ENCODE measurements around the gene SLC2A4. TPM values are rescaled to one million over a fixed set of nuclear protein-coding genes. Genes with fewer than 3 reads are reported as not detected.

Gene SLC2A4
- total RNA-seq, 5 donors from 2014 or later (not counting 1 experiment from before 2014, with no cell fraction given), result 0.06 TPM; not detected in 4

GRCh38 chr17:7280519-7281073, 922 bp upstream of the SLC2A4 start:
- ATAC-seq (replicated peaks in 1 of 4), result peak; percentile 85 to 90 (median 86)
- H3K27ac Mint-ChIP-seq, result no peak overlapping the region
- H3K27me3 ChIP-seq (replicated peaks in 1 of 2; ENCODE audit: control insufficient read depth in 2 of 2, extremely low read depth in 1 of 2, insufficient read depth in 2 of 2, low read length in 1 of 2), result peaks cover 0 to 51% of the 10 kb centered on the region in 2 experiments

DNA sequence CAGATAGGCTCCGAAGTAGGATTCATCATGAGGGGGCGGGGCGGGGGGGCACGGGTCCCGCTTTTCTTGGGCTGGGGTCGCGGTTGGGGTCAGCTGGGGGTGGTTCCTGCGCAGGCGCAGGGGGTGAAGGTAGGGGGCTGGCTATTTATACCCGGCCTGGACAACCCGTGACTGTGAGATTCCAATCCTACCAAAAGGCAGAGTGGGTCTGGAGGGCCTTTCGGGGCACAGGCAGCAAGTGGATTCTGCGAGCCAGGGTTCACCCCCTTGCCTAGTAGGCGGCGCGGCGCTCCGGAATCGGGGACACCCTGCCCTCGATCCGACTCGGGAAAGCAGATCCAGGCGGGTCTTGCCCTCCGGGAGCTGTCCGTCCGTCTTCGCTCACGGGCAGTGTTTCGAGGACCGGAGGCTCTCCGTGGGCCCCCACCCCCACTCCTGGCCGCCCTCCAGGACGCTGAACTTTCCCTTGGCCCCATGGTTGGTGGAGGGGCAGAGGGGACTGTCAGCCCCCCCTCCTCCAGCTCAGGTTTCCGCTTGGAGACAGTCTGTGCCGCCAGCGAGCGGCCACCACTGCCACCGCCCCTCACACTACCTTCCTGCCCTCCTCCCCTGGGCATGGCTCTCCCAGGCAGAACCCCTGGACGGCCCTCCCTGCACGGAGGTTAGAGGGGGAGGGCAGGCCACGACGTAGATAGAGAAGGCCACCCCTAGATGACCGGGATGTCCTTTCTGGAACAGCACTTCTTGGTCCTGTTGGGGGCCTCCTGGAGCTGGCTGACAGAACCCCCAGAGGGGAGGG, 634 bp downstream of the SLC2A4 start:
- H3K36me3 ChIP-seq (ENCODE audit: control insufficient read depth in 2 of 2, extremely low read depth in 1 of 2, insufficient read depth in 1 of 2, low read length in 1 of 2), result no peaks in the 10 kb centered on the region
- H3K4me3 ChIP-seq (ENCODE audit: control insufficient read depth in 1 of 2, extremely low read depth in 1 of 2, low read length in 1 of 2), result peak overlapping the region; percentile 42 to 67
- 10% methylated on average over 15 of the region's 43 CpGs for WGBS (ENCODE audit: insufficient coverage)
- H3K27me3 ChIP-seq (replicated peaks in 1 of 2; ENCODE audit: control insufficient read depth in 2 of 2, extremely low read depth in 1 of 2, insufficient read depth in 2 of 2, low read length in 1 of 2), result peaks cover 0 to 64% of the 10 kb centered on the region in 2 experiments
- no peaks in the 10 kb centered on the region for H3K9me3 ChIP-seq
- ATAC-seq (replicated peaks in 1 of 4), result no peak
- no peaks in the 10 kb centered on the region for H3K36me3 Mint-ChIP-seq
- DNase-seq, result peak in 1 of 35 experiments; percentile 23
- H3K27ac Mint-ChIP-seq, result no peak overlapping the region
- H3K4me3 Mint-ChIP-seq, result peak overlapping the region; percentile 65 to 77 (median 65)
- ChIA-PET CTCF (interaction anchor here (0.5 to 1.3 kb wide), 6 partner anchors 22 to 406 kb away, joined by 3 to 8 read pairs (median 4); partner anchors contain the start of gene WRAP53 (in 1 of the 2)), POLR2A (interaction anchor here in 1 of 2 donors (0.5 to 0.6 kb wide), 2 partner anchors 30 to 279 kb away, joined by 3 to 6 read pairs; no protein-coding TSS in a partner anchor)
- no peak overlapping the region for H3K27ac ChIP-seq (ENCODE audit: low read length)
- H3K4me1 ChIP-seq (ENCODE audit: control insufficient read depth in 1 of 2, extremely low read depth in 1 of 2, insufficient read depth in 2 of 2, low read length in 2 of 2), result peaks cover 6 to 26% of the 10 kb centered on the region in 2 experiments
- peaks cover 12 to 41% of the 10 kb centered on the region in 2 donors for H3K27me3 Mint-ChIP-seq
- H3K9me3 Mint-ChIP-seq, result no peaks in the 10 kb centered on the region
- H3K4me1 Mint-ChIP-seq, result peaks cover 16 to 34% (median 26%) of the 10 kb centered on the region in 3 donors

More at GRCh38 chr17:7280519-7281073, 922 bp upstream of the SLC2A4 start:
- no peak overlapping the region for H3K27ac ChIP-seq (ENCODE audit: low read length)
- H3K4me3 ChIP-seq (ENCODE audit: control insufficient read depth in 1 of 2, extremely low read depth in 1 of 2, low read length in 1 of 2), result peak overlapping the region; percentile 42 to 67
- CTCF ChIA-PET, result interaction anchor here (0.6 to 1.3 kb wide), 4 partner anchors 16 to 168 kb away, joined by 3 to 8 read pairs (median 3); partner anchors contain the start of gene ACAP1 (in 1 of the 2)
- no peaks in the 10 kb centered on the region for H3K36me3 ChIP-seq (ENCODE audit: control insufficient read depth in 2 of 2, extremely low read depth in 1 of 2, insufficient read depth in 1 of 2, low read length in 1 of 2)
- H3K4me1 ChIP-seq (ENCODE audit: control insufficient read depth in 1 of 2, extremely low read depth in 1 of 2, insufficient read depth in 2 of 2, low read length in 2 of 2), result peaks cover 6 to 26% of the 10 kb centered on the region in 2 experiments
- DNase-seq, result peak; percentile 68 to 88 (median 82)
- POLR2A ChIA-PET, result interaction anchor here in 1 of 2 donors (0.6 kb wide), 1 partner anchor 25 kb away, joined by 4 read pairs; no protein-coding TSS in a partner anchor
- no peaks in the 10 kb centered on the region for H3K9me3 ChIP-seq
- peak overlapping the region; percentile 70 to 77 (median 75) for H3K4me3 Mint-ChIP-seq
- H3K36me3 Mint-ChIP-seq, result no peaks in the 10 kb centered on the region
- peaks cover 16 to 34% (median 26%) of the 10 kb centered on the region in 3 donors for H3K4me1 Mint-ChIP-seq
- WGBS (ENCODE audit: insufficient coverage), result 1% methylated on average over 27 of the region's 29 CpGs
- peaks cover 12 to 37% of the 10 kb centered on the region in 2 donors for H3K27me3 Mint-ChIP-seq
- no peaks in the 10 kb centered on the region for H3K9me3 Mint-ChIP-seq

- no peak for DNase-seq
- no peak overlapping the region for H3K4me3 ChIP-seq (ENCODE audit: control insufficient read depth in 1 of 2, extremely low read depth in 1 of 2, low read length in 1 of 2)
- Mint-ChIP-seq H3K36me3 (no peaks in the 10 kb centered on the region), H3K4me3 (peak overlapping the region in 2 of 3 donors; percentile 21 to 77), H3K4me1 (peaks cover 16 to 34% (median 26%) of the 10 kb centered on the region in 3 donors), H3K27me3 (peaks cover 12 to 41% of the 10 kb centered on the region in 2 donors), H3K9me3 (no peaks in the 10 kb centered on the region), H3K27ac (no peak overlapping the region)
- ChIA-PET CTCF (interaction anchor here (0.5 to 0.8 kb wide), 2 partner anchors 68 to 239 kb away, joined by 3 to 4 read pairs; no protein-coding TSS in a partner anchor), POLR2A (no interaction called here)
- H3K27me3 ChIP-seq (replicated peaks in 1 of 2; ENCODE audit: control insufficient read depth in 2 of 2, extremely low read depth in 1 of 2, insufficient read depth in 2 of 2, low read length in 1 of 2), result peaks cover 0 to 70% of the 10 kb centered on the region in 2 experiments
- H3K4me1 ChIP-seq (ENCODE audit: control insufficient read depth in 1 of 2, extremely low read depth in 1 of 2, insufficient read depth in 2 of 2, low read length in 2 of 2), result peaks cover 6 to 26% of the 10 kb centered on the region in 2 experiments
- WGBS (ENCODE audit: insufficient coverage), result 81% methylated on average over 5 of the region's 6 CpGs
- no peaks in the 10 kb centered on the region for H3K36me3 ChIP-seq (ENCODE audit: control insufficient read depth in 2 of 2, extremely low read depth in 1 of 2, insufficient read depth in 1 of 2, low read length in 1 of 2)
- H3K9me3 ChIP-seq, result no peaks in the 10 kb centered on the region
- ATAC-seq (replicated peaks in 1 of 4), result no peak
- no peak overlapping the region for H3K27ac ChIP-seq (ENCODE audit: low read length)
Measured at GRCh38 chr17:7282752-7283321, 1.3 kb downstream of the SLC2A4 start.

GRCh38 chr17:7283471-7284216, 2.1 kb downstream of the SLC2A4 start:
- ChIA-PET CTCF (interaction anchor here in 1 of 2 donors (0.5 kb wide), 1 partner anchor 808 kb away, joined by 3 read pairs; no protein-coding TSS in a partner anchor), POLR2A (no interaction called here)
- Mint-ChIP-seq H3K27me3 (peaks cover 19 to 45% of the 10 kb centered on the region in 2 donors), H3K4me3 (peak overlapping the region in 1 of 3 donors; percentile 77), H3K9me3 (no peaks in the 10 kb centered on the region), H3K36me3 (no peaks in the 10 kb centered on the region), H3K4me1 (peaks cover 16 to 34% (median 26%) of the 10 kb centered on the region in 3 donors), H3K27ac (no peak overlapping the region)
- peaks cover 6 to 26% of the 10 kb centered on the region in 2 experiments for H3K4me1 ChIP-seq (ENCODE audit: control insufficient read depth in 1 of 2, extremely low read depth in 1 of 2, insufficient read depth in 2 of 2, low read length in 2 of 2)
- H3K4me3 ChIP-seq (ENCODE audit: control insufficient read depth in 1 of 2, extremely low read depth in 1 of 2, low read length in 1 of 2), result no peak overlapping the region
- 77% methylated on average over 4 of the region's 18 CpGs for WGBS (ENCODE audit: insufficient coverage)
- DNase-seq (no peak), ATAC-seq (replicated peaks in 1 of 4) (no peak)
- H3K27me3 ChIP-seq (replicated peaks in 1 of 2; ENCODE audit: control insufficient read depth in 2 of 2, extremely low read depth in 1 of 2, insufficient read depth in 2 of 2, low read length in 1 of 2), result peaks cover 0 to 74% of the 10 kb centered on the region in 2 experiments
- H3K27ac ChIP-seq (ENCODE audit: low read length), result no peak overlapping the region
- no peaks in the 10 kb centered on the region for H3K9me3 ChIP-seq
- no peaks in the 10 kb centered on the region for H3K36me3 ChIP-seq (ENCODE audit: control insufficient read depth in 2 of 2, extremely low read depth in 1 of 2, insufficient read depth in 1 of 2, low read length in 1 of 2)

DNA sequence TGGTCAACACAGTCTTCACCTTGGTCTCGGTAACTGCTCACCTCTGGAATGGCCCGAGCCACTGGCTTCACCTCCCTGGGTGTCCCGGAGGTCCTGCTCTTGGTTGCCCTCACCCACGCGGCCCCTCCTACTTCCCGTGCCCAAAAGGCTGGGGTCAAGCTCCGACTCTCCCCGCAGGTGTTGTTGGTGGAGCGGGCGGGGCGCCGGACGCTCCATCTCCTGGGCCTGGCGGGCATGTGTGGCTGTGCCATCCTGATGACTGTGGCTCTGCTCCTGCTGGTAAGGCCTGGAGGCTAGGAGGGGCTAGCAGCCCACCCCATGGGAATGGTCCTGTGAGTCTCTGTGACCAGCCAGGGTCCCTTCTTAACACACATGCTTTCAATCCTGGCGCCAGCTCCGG, 3.4 kb downstream of the SLC2A4 start:
- H3K4me3 ChIP-seq (ENCODE audit: control insufficient read depth in 1 of 2, extremely low read depth in 1 of 2, low read length in 1 of 2), result no peak overlapping the region
- peaks cover 16 to 32% (median 25%) of the 10 kb centered on the region in 3 donors for H3K4me1 Mint-ChIP-seq
- no peak overlapping the region for H3K4me3 Mint-ChIP-seq
- CTCF ChIA-PET, result interaction anchor here in 1 of 2 donors (1.1 kb wide), 1 partner anchor 13 kb away, joined by 7 read pairs; no protein-coding TSS in a partner anchor
- H3K36me3 ChIP-seq (ENCODE audit: control insufficient read depth in 2 of 2, extremely low read depth in 1 of 2, insufficient read depth in 1 of 2, low read length in 1 of 2), result no peaks in the 10 kb centered on the region
- peaks cover 6 to 26% of the 10 kb centered on the region in 2 experiments for H3K4me1 ChIP-seq (ENCODE audit: control insufficient read depth in 1 of 2, extremely low read depth in 1 of 2, insufficient read depth in 2 of 2, low read length in 2 of 2)
- H3K27me3 Mint-ChIP-seq, result peaks cover 19 to 48% of the 10 kb centered on the region in 2 donors
- H3K9me3 ChIP-seq, result no peaks in the 10 kb centered on the region
- no peaks in the 10 kb centered on the region for H3K36me3 Mint-ChIP-seq
- no peak overlapping the region for H3K27ac Mint-ChIP-seq
- no peak for DNase-seq
- POLR2A ChIA-PET, result no interaction called here
- H3K27ac ChIP-seq (ENCODE audit: low read length), result no peak overlapping the region
- no peak for ATAC-seq (replicated peaks in 1 of 4)
- H3K9me3 Mint-ChIP-seq, result no peaks in the 10 kb centered on the region
- peaks cover 0 to 84% of the 10 kb centered on the region in 2 experiments for H3K27me3 ChIP-seq (replicated peaks in 1 of 2; ENCODE audit: control insufficient read depth in 2 of 2, extremely low read depth in 1 of 2, insufficient read depth in 2 of 2, low read length in 1 of 2)
- WGBS (ENCODE audit: insufficient coverage), result 98% methylated on average over 13 of the region's 16 CpGs

All from T-cell (primary cell).